Measurements from ENCODE around the gene DDX20.
A peak's percentile ranks its signal among the peaks of the same experiment; 100 is the strongest.
"Not testable (repeated sequence)": the region's sequence is repeated elsewhere in the genome, so short reads cannot be mapped to it uniquely, and the experiment has no call there.

DDX20 gene

DNA sequence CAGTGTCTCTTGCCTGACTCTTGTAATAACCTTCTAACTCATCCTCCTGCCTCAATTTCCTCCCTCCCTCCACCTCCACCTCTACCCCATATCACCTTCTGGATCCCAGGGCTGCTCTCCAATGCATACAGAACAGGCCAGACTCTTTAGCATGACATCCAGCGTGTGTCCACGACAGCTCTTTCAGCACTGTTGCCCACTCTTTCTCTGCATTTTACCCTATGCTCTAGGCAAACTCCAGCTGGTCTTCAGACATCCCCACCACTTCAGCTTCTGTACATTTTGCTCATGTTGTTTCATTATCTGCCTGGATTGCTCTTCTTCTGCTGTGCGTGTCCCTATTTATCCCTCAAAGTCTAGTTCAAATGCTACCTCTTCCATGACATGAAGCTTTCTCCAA is 21.3 kb upstream of the DDX20 start:
- ATAC-seq, result no peak

DNA sequence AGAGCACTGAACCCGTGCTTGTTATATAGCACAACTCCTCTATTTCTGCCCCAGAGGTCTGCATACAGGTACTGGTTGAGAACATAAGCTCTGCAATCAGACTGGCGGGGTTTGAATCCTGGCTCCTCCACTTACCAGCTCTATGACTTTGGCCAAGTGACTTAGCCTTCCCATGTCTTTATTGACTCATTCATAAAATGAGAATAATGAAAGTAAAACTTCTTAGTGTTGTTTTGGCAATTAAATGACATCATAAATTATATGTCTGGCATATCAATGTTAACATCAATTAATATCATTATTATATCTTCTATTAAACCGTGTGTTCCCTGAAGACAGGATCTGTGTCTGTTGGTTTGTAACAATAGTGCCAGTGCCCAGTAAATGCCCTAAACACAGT is 20.8 kb upstream of the DDX20 start:
- no peak for ATAC-seq

DNA sequence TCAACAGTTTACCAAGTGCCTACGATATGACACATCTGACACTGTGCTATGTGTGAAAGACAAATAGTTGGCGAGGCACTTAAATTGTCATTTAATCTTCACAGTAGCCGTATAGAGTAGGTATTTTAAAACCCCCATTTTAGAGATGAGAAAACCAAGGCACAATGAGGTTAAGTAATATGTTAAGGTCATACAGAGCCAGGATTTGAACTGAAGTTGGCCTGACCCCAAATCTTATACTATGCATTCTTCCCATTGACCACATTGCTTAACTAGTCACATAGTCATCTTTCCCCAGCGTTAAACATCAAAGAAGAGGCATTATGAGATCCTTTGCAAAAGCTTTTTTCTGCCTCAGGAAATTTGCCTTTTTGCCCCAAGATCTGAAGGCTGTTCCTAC is 20.4 kb upstream of the DDX20 start:
- no peak for ATAC-seq

DNA sequence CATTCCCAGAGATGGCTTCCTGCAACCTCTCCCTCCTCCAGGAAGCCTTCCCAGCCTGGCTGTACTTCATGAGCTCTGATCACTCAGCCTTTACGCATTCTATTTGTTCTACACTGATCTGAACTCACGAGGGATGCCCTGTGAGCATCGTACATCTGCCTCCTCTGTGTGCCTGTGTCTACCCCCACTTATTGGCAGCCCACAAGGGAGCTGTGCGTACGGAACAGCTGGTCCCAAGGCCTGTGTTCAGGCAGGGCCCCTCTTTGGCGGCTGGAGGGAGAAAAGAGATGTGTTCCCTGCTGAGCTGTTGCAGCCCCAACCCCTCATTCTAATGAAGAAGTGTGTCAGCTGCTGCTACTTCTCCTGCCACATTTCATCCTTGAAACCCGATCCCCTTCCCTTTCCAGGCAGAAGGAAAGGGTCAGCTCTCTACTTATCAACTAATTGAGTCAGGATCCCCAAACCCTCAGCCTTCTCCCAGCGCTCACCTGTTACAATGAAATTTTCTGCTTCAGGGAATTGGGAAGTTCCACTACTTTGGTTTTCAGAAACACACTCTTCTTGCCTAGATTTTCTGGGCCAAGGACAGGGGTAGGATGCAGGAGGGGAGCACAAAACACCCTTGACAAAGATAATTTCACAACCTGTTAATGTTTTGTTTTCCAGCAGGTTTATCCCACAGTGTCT is 19.7 kb upstream of the DDX20 start:
- ATAC-seq, result no peak

DNA sequence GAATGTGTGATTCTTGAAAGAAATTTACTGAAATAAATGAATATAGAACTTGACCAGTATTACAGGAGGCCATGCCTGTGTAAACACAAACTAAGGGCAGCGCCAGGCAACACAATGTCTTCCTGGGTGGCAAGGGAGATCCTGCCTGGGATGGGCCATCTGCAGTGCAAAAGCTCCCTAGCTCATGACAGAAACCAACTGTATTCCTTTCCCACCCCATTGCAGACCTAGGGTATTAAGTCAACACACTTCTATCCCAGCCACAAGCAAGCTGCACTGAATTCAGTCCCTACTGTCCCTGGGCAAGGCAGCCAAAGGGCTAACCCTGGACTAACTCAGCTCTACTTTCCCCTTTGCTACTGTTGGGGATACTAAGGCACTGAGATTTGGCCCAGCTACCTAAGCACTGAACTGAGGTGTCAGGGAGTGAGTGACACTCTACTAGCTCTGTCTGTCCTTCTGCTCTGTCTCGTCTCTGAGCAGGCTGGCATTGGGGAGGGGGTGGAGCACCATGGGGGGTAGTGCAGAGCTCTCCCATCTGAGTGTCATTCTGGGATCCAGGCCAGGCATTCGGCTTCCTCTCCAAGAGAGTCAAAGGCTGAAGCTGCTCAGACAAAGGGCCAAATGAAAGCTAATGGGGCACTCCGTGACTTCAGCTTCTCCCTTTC is 19.0 kb upstream of the DDX20 start:
- no peak for ATAC-seq

DNA sequence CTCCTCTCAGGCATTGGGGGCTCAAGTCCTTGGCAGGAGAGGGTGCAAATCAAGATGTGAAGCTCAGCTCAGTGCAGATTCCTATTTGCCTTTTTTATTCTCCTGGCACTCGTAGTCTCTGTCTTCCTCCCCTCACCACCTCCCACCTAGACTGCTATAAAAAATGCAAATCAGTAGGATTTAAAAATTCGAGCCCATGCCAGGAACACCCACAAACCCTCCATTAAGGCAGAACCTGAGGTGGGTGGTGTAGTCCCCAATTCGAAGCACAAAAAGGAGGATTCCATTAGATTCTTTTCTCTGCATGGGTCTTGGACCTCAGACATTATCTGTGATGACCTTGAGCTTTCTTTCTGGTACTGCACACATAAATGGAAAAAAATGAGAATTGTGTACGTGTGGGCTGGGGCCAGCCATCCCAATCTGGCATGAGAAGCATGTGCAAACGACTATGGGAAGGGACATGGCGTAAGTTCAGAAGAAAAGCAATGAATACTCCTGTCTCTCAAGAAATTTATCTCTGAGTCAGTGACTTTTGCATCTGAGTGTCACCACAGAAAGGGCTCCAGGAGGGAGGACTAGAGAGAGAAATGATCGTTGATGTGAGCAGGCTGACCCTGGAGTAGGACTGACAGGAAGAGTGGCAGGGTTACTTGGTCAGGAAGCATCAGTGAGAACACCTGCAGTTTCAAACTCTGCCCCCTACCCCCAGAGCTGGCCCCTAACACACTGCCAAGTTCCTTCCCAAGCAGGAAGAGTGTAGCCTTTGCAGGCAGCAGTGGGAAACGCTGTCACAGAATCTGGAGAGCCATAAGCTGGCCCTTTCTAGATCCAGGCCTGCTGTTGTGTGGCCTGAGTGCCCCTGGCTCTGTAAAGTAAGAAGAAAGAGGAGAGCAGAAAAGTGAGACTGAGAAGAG is 18.2 kb upstream of the DDX20 start:
- ATAC-seq, result no peak

DNA sequence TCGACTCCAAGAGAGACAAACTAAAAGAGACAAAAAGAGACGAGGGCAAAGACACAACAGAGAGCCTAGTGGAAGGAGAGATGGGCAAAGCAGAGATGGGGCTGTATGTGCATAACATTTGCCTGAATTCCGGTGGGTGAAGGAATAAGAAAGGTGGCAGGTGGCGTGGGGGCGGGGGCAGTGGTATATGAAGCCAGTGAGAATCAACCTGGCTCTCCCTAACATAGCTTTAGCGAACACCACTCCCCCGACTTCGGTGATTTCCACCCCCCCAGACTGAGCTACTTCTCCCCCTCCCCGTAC is 17.6 kb upstream of the DDX20 start:
- no peak for ATAC-seq

DNA sequence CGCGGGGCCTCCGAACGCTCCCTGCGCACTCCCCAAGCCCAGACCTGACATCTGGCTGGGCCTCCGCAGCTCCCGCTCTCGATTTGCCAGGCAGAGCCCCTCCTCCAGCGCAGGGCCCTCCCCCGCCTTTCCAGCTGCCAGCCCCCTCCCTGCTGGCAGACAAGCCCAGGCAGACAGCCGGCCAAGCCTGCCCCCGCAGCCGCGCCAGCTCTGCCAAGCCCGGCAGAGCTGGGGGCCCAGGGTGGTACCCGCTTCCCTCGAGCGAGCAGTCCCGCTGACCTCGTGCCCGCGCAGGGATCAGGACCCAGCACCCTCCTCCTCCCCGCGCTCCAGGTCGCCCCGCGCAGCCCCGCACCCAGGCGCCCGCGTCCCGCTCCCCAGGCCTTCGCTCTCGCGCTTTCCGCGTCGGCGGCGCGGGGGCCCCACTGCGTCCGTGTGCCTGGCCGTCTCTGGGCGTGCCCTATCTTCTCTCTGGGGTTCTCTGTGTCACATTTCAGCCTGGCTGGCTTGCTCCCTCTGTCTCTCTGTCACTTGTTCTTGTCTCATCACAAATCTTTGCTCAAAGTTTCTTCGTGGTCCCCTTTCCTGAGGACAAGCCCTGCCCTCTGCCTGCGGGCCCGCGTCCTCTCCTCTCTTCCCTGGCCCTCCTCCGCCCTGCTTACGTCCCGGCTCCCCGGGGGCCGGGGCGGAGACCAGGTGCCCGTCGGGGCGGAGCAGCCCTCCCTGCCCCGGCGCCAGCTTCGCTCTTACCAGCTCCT is 17.1 kb upstream of the DDX20 start:
- peak; percentile 54 to 55 for ATAC-seq

DNA sequence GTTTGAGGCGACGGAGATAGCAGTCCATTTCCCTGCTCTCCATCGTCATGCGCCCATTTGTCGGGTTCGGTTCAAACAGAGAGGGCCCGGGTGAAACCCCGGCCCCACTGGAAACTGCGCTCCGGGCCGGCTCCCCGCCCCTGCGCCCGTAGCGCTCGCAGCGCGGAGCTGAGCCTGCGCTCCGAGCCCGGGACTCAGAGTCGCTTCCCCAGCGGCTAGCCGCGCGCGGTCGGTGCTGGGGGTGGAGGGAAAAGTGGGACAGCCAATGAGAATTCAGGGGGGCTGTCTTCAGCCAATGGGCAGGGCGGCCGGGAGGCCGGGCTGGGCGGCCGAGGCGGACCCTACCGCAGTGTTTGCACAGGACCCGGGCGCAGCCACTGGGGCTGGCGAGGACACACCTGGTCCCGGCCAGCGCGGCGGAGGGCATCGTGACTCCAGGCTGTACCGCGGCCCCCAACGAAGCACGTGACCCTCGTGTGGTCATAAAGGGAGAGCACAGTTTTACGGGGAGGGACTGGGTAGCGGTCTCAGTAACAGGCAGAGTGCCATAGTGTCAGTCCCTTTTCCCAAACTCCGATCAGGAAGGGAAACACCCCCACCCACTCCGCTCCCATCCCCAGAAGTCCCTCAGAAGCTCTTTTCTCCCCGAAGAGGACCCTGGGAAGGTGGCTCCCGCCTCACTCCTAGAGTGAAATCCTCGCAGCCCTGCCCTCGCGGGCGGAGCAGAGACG is 16.3 kb upstream of the DDX20 start, which contains the start of gene INKA2:
INKA2 (minus strand) TSS at position 202 of the 731 bp plus-strand sequence; CDS start at position 49, 153 bp downstream.
- peak; percentile 85 to 88 for ATAC-seq

DNA sequence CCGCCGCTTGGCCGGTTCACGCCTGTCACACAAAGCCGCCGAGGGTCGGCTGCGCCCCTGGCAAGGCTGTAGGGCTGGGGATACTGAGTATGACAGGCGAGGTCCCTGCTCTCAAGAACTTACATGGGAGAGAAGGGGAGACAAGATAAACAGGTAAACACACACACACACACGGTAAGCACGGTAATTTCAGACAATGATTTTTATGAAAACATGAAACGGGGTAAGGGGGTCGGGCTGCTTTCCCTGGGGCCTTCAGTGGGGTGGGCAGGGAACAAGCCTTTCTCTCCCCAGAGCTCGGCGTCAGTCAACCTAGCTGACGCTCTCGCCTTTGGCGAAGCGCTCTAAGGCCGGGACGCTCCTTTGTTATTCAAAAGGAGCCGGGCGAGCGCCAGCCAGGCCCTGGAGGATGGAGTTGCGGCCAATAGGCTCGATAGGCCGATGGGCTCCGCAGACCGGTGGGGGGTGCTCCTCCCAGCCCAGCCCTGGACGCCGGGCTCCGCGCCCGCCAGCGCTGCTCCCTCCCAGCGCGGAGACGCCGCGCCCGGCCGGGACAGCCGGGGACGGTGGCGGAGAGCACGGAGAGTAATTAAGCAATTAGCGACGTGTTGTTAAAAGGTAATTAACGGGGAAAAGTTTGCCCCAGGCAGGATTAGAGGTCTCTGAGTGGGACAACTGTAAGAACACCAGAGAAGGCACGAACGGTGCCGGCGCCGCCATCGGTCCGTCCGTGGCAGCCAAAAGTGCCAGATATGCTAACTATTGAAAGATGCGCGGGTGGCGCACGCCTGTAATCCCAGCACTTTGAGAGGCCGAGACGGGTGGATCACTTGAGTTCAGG is 15.6 kb upstream of the DDX20 start:
- ATAC-seq, result peak in 1 of 2 donors; percentile 4

DNA sequence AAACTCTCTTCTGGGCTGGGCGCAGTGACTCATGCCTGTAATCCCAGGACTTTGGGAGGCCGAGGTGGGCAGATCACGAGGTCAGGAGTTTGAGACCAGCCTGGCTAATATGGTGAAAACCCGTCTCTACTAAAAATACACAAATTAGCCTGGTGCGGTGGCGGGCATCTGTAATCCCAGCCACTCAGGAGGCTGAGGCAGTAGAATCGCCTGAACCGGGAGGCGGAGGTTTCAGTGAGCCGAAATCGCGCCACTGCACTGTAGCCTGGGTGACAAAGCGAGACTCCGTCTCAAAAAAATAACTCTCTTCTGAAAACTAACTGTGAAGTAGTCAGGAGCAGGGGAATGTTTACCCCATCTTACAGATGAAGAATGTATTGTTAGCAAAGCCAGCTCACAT is 13.4 kb upstream of the DDX20 start:
- not testable (repeated sequence) for ATAC-seq

DNA sequence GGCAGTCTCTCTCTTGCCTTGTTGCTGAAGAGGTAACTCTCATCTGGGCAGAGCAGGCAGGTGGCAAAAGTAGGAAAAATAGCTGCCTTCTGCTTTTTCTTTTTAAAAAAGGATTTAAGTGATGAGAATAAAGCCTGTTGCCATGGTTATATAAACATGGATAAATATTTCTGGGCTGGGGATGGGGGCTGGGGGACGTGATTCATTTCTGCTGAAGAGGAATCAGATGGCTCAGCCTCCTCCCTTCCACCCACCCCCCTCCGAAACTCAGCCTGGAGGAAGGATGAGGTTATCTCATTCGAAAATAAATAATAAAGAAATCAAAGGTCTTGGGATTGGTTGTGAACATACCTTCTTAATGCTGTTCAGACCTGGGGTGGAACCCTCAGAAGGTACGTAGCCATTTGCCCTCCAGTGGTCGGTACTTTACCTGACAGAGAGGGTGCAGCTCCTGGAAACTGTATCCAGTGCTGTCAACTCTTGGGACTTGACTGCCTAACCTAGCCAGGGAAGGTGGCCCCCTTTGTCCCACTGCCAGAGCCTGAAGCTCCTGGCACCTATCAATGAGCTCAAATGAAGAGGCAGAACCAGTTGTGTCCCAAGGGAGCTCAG is 12.7 kb upstream of the DDX20 start:
- no peak for ATAC-seq

DNA sequence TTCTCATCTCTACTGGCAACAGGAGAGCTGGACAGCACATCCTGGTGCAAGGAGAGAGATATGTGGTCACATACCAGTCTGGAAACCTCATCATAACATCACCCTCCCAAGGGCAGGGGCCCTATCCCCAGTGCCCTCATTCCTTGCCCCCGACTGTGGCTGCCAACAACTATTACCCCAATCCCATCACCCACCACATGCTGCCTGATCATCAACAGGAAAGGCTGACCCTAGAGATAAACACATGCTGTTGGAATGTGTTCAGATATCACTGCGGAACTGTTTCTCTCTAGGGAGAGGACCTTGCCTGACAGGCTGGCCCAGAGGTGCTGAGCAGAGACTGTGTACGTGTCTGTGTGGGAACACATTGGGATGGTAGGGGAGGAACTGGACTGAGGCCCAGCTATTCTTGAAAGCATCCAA is 12.0 kb upstream of the DDX20 start:
- ATAC-seq, result no peak

DNA sequence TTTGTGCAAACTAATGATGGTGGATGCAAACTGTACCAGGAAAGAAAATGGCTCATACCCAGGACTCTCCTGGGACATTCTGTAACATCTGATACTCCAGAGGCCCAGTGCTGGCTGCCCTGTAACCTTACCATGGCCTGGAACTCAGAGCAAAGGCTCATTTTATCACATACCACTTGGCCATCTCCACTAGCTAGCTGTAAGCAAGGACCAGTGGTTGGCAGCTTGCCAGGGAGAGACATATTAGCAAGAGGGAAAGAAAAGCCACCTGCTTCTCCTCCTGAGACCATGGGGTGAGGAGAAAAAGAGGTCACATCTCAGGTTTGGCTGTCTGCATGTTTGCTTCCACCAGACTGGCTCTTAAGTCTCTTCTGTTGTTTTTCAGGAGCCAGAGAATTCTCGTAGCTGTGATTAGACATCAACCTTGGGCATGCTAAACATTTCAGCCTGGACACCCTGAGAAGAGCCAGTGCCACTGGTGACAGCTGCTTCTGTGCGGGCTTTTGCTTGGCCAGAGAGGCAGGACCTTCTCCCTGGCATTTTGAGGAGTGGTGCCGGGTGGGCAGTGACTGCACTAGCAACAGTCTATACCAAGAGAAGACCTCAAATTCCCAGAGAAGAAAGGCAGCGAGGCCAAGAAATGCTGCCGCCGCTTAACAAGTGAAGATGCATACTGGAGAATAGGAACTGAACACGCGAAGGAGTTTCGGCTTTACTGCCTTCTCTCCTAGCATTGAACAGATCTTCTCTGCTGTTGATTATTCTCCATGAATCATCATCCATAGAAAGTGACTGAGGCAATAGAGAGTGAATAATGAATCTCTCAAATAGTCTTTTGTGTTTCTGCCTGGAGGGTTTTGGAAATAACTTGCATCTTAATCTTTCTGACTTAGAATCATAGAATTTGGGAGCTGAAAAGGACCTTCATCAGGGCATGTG is 9.8 kb upstream of the DDX20 start:
- no peak for ATAC-seq

DNA sequence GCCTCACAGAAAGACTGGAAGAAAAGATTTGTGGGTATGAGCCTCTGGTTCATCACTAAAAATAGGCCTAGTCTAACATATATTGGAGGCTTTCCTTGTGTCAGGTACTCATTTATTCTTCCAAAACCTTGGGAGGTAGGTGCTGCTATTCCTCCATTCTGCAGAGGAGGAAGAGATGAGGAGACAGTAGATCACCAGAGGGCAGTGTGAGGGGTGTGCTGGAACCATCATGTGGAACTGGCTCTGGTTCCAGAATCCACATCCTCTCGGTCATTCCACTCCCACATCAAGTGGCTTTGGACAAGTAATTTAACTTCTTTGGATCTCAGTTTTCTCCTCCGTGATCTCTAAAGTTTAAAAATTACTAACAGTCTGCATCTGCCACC is 9.1 kb upstream of the DDX20 start:
- ATAC-seq, result no peak

DNA sequence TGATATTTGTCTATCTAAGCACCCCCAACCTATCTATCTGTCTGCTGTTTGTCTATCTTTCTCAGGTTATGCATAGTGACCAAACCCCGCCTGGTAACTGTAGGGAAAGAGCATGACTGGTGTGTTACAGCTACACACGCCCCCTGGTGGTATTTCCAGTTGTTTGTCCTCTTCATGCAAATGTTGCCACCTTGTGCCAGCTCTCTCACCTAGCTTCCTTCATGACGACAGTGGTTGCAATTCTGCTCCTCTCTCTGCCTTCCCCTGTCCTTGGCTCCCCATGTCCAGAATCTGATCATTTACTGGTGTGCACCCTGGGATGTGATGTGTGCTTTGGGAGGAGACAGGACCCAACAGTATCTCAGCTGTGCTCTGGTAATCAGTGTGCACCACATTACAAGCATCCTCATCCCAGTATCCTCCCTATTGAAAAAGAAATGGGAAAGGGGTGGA is 8.4 kb upstream of the DDX20 start:
- peak; percentile 68 to 85 for ATAC-seq

DNA sequence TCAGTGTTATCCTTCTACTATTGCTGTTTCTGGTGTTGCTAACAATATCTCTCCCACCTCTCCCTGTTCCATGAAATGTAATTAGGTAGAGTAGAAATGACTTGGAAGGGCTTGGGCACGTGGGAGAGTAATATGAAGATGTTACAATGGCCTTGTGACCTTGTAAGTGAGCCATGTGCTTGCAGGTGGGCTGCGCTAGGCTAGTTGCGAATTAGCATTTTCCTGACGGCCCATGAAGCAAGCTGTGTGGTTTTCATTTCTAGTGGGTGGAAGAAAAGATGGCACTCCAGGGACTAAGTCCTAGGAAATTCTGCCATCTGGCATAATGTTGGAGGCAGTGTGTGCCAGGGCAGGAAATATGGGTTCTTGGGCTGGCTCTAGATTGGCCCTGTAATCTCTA is 7.8 kb upstream of the DDX20 start:
- no peak for ATAC-seq

DNA sequence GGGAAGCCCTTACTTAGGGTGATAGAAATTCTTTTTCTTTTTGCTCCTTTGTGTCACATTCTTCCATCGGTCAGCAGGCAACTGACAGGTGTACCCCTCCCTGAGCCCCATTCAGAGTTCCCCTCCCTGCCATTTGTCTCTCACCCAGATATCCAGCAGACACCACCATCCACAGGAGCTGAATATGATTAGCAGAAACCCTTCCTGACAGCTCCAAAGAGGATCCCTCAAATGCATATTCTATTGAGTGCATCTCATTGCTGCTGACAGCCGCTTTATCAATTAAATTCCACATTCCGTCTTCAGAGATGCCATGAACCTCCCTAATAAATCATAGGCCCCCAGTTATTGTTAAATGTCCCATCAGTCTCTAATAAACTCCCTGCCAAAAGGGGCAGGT is 6.1 kb upstream of the DDX20 start:
- ATAC-seq, result no peak

DNA sequence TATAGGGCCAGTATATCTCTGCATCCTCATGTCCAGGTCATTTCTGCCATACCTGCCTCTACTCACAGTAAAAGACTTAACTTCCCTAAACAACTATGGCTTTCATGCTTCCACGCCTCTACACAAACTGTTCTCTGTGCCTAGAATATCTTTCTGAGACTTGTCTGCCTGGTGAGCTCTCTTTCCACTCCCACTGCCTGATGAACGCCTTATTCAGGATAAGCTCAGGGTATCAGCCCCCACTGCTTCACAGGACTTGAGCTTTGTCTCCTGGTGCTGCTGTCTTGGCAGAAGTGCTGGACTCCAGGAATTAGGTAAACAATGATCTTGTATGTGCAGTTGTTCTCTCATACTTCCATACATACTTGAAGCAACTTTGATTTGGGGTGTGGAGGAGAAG is 4.8 kb upstream of the DDX20 start:
- ATAC-seq, result no peak
